Activated naive CD8-positive, alpha-beta T cell treated with anti-CD3 and anti-CD28 coated beads for 36 hours (primary cell): Measurements from ENCODE around the gene ELOVL3. TPM values are rescaled to one million over a fixed set of nuclear protein-coding genes. Genes with fewer than 3 reads are reported as not detected.
A peak's percentile ranks its signal among the peaks of the same experiment; 100 is the strongest.
"Not testable (repeated sequence)": the region's sequence is repeated elsewhere in the genome, so short reads cannot be mapped to it uniquely, and the experiment has no call there.

Source experiments
- DNase-seq: peaks from one replicate; pipeline ENCODE4 v3.0.0; 2021
- H3K27ac Mint-ChIP-seq: one replicate; pipeline ENCODE4 v1.8.0; 2022; ENCODE audit warnings: mild to moderate bottlenecking, moderate library complexity, mixed read lengths
- H3K27me3 Mint-ChIP-seq: one replicate; pipeline ENCODE4 v1.8.0; 2022; ENCODE audit warnings: mild to moderate bottlenecking, mixed read lengths
- H3K36me3 Mint-ChIP-seq: one replicate; pipeline ENCODE4 v1.8.0; 2021; ENCODE audit warnings: mild to moderate bottlenecking, mixed read lengths
- H3K4me1 Mint-ChIP-seq: one replicate; pipeline ENCODE4 v1.8.0; 2021; ENCODE audit warnings: mixed read lengths
- H3K4me3 Mint-ChIP-seq: one replicate; pipeline ENCODE4 v1.8.0; 2022; ENCODE audit warnings: mild to moderate bottlenecking, moderate library complexity, mixed read lengths
- H3K9me3 Mint-ChIP-seq: one replicate; pipeline ENCODE4 v1.8.0; 2022; ENCODE audit warnings: mixed read lengths
- total RNA-seq, 2 experiments: library from RNA; stranded (reverse); gene quantifications; one replicate each; pipeline ENCODE4 v1.2.3, GENCODE V29; 2021

ELOVL3 gene
- total RNA-seq, 2 experiments from 2014 or later, result not detected

DNA sequence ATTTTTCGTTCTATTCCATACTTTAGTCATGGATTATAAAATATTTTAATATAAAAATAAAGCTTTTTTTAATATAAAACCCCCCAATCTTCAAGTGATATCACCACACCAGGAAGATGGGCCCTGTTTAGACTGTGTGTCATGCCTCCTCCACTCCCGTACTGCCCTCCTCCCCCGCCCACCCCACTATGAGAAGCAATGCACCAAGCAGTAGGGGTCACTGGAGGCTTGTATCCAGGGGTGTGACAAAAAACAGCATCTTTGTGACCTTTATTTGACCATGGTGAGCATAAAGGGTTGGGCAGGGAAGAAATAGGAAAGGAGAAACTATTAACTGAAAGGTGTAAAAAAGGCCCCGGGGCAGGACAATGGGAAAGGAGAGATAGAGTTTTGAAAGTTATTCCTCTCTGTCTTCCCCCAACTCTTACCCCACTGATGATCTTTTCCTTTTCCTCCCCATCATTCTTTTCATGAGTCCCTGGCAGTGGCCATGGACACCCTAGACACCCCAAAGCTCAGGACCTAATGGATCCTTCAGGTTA, 11.7 kb downstream of the ELOVL3 start:
- Mint-ChIP-seq H3K36me3 (no peaks in the 10 kb centered on the region), H3K27ac (no peak overlapping the region), H3K9me3 (no peaks in the 10 kb centered on the region), H3K4me3 (no peak overlapping the region), H3K4me1 (peaks cover 8% of the 10 kb centered on the region), H3K27me3 (peaks cover 42% of the 10 kb centered on the region)
- DNase-seq, result no peak

GRCh38 chr10:102240467-102241031, 14.4 kb downstream of the ELOVL3 start:
- Mint-ChIP-seq H3K27me3 (peaks cover 40% of the 10 kb centered on the region), H3K36me3 (no peaks in the 10 kb centered on the region), H3K27ac (no peak overlapping the region), H3K9me3 (no peaks in the 10 kb centered on the region), H3K4me1 (peaks cover 14% of the 10 kb centered on the region), H3K4me3 (peak overlapping the region; percentile 48)
- DNase-seq, result no peak

- H3K4me1 Mint-ChIP-seq, result peaks cover 14% of the 10 kb centered on the region
- no peak overlapping the region for H3K27ac Mint-ChIP-seq
- H3K4me3 Mint-ChIP-seq, result peak overlapping the region; percentile 48
- DNase-seq, result no peak
- H3K9me3 Mint-ChIP-seq, result no peaks in the 10 kb centered on the region
- H3K27me3 Mint-ChIP-seq, result peaks cover 40% of the 10 kb centered on the region
- no peaks in the 10 kb centered on the region for H3K36me3 Mint-ChIP-seq
Measured at GRCh38 chr10:102241032-102241443, 14.9 kb downstream of the ELOVL3 start.

DNA sequence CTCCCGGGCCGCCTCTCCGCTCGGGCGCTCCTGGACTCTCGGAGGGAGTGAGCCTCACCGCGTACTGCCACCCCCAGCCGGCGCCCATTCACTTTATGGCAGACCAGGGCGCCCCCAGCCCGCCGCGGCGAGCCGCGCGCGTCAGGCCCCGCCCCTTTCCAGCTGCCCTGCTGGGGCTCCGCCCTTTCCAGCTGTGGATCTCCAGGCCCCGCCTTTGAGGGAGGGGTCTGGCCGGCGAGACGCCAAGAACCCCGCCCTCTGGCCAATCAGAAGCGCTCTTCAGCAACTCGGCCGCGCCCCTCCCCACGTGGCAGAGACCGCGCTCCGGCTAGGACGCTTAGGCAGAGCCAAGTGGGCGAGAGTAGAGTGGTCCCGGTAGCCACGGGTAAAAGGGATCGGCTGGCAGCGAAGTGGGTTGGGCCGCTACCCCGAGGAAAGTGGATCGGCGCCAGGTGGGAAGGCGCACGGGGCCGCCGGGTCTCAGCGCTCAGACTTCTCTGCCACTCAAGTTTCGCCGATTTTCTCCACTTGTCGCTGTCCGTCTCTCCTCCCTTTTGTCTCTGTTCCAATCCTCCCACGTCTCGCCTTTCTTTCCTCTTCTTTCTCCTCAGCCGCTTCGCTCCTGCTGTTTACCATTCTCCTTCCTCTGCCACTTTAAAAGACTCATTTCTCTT, 15.5 kb downstream of the ELOVL3 start, which contains the start of gene PITX3:
Gene PITX3 (minus strand): TSS at position 69 of the 674 bp plus-strand sequence. CDS start 9,432 bp downstream, outside the sequence.
- Mint-ChIP-seq H3K27me3 (peaks cover 40% of the 10 kb centered on the region), H3K27ac (peak within 1 kb of the TSS; percentile 1), H3K4me3 (peak within 1 kb of the TSS; percentile 79), H3K4me1 (peaks cover 20% of the 10 kb centered on the region), H3K9me3 (no peaks in the 10 kb centered on the region), H3K36me3 (peaks cover 3% of the 10 kb centered on the region)
- peak; percentile 94 for DNase-seq

DNA sequence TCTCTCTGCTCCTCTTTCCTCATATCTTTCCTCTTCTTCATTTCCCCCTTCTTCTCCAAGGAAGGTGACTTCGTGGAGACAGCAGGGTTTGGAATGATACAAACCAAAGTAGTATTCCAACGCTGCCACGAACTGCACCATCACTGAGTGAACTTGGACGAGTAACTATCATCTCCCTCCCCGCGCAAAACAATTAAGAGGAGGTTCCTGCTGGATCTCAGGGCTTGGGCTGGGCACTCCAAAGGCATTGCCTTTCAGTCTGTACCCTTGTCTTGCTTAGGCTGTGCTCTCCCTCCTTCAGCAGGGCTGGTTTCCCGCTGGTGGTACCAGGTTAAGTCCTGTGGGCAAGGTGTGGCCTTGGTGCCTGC, 16.0 kb downstream of the ELOVL3 start:
- H3K4me3 Mint-ChIP-seq, result peak overlapping the region; percentile 79
- H3K9me3 Mint-ChIP-seq, result no peaks in the 10 kb centered on the region
- peaks cover 40% of the 10 kb centered on the region for H3K27me3 Mint-ChIP-seq
- peak overlapping the region; percentile 1 for H3K27ac Mint-ChIP-seq
- H3K36me3 Mint-ChIP-seq, result peaks cover 3% of the 10 kb centered on the region
- peaks cover 25% of the 10 kb centered on the region for H3K4me1 Mint-ChIP-seq
- no peak for DNase-seq

GRCh38 chr10:102243309-102243708, 17.2 kb downstream of the ELOVL3 start:
- peaks cover 40% of the 10 kb centered on the region for H3K27me3 Mint-ChIP-seq
- no peak for DNase-seq
- H3K9me3 Mint-ChIP-seq, result no peaks in the 10 kb centered on the region
- no peak overlapping the region for H3K27ac Mint-ChIP-seq
- peaks cover 36% of the 10 kb centered on the region for H3K4me1 Mint-ChIP-seq
- H3K36me3 Mint-ChIP-seq, result peaks cover 9% of the 10 kb centered on the region
- H3K4me3 Mint-ChIP-seq, result no peak overlapping the region

DNA sequence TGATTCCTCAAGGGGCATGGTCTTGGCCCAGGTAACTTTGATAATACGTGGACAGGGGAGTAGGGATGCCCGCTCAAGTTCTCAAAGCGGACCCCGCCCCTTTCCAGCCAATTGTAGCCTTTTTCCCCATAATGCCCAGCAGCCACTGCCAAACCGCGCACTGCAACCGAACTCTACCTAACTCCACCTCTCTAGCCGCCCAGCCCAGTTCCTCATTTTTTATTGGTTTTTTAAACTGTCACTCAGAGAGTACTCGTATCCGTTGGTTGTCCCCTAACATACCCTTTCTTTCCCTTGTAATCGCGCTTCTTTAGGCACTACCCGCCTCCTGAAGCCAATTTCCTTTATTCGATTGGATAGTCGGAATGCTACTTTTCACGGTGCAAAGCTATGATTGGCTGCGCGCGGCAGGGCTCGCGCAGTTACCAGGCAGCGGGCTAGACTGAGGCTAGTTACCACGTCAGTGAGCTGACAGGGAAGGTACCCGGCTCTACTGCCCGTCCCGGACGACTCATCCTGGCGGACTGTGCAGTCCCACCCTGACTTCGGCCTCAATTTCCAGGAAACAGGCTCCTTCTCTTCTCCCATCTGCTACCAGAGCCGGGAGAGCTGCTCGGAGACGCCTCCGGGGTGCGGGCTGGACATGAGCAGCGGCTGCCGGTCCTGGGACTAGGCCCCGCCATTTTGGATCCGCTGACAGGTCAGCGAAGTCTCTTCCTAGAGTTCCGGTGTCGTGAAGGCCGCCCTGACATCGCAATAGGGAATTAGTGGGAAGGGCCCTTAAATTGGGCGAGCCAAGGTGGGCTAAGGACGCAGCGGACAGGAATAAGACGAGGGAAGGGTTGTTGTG, 19.2 kb downstream of the ELOVL3 start, which contains the start of gene GBF1:
Gene GBF1 (plus strand): TSS at position 451 of the 850 bp plus-strand sequence. CDS start 13,407 bp downstream, outside the sequence.
- H3K27me3 Mint-ChIP-seq, result peaks cover 34% of the 10 kb centered on the region
- H3K9me3 Mint-ChIP-seq, result no peaks in the 10 kb centered on the region
- peaks cover 40% of the 10 kb centered on the region for H3K4me1 Mint-ChIP-seq

GRCh38 chr10:102245932-102246251, 19.8 kb downstream of the ELOVL3 start:
- Mint-ChIP-seq H3K36me3 (peaks cover 12% of the 10 kb centered on the region), H3K27ac (peak overlapping the region; percentile 94), H3K9me3 (no peaks in the 10 kb centered on the region), H3K4me1 (peaks cover 40% of the 10 kb centered on the region), H3K27me3 (peaks cover 28% of the 10 kb centered on the region), H3K4me3 (peak overlapping the region; percentile 99)
- no peak for DNase-seq

More for the DNA sequence above, 19.2 kb downstream of the ELOVL3 start, which contains the start of gene GBF1:
- peak within 1 kb of the TSS; percentile 99 for H3K4me3 Mint-ChIP-seq
- H3K27ac Mint-ChIP-seq, result peak within 1 kb of the TSS; percentile 94
- DNase-seq, result peak; percentile 90
- H3K36me3 Mint-ChIP-seq, result peaks cover 12% of the 10 kb centered on the region

DNA sequence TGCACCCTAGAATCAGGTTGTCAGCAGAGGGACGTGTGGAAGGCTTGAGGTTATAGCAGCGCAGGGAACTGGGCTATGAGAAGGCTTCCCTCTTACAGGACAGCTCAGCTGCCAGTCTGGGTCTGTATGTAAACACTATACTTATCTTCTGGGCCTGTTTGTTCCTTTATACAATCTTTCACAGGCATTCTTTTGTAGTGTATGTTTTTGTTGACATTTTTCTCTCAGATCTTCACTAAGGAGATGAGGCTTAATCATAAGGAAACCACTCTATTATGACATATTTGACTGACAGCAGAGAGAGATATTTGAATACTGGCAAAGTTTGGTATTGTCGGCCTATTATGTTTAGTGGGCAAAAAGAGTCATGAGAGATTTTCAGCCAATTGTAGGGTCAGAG, 20.2 kb downstream of the ELOVL3 start:
- H3K4me3 Mint-ChIP-seq, result peak overlapping the region; percentile 99
- H3K36me3 Mint-ChIP-seq, result peaks cover 12% of the 10 kb centered on the region
- peaks cover 24% of the 10 kb centered on the region for H3K27me3 Mint-ChIP-seq
- peaks cover 38% of the 10 kb centered on the region for H3K4me1 Mint-ChIP-seq
- H3K27ac Mint-ChIP-seq, result peak overlapping the region; percentile 94
- no peaks in the 10 kb centered on the region for H3K9me3 Mint-ChIP-seq
- DNase-seq, result no peak

DNA sequence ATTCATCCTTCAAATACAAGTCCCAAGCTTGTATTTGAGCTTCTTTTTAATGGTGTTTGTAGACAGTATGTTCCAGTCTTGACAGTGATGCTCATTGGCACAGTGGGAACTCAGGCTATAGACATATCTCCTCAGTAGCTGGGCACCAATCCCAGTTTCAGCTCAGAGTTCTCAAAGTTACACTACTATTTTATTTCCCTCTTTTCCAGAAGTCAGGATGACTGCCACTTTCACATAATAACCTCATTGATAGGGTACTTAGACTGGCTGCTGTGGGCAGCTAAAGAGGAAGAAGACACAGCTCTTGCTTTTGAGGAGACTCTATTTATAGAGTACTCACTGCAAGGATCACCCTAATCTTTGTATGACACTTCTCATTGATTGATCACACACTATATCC, 21.6 kb downstream of the ELOVL3 start:
- Mint-ChIP-seq H3K27me3 (peaks cover 10% of the 10 kb centered on the region), H3K4me3 (peak overlapping the region; percentile 99), H3K9me3 (no peaks in the 10 kb centered on the region), H3K27ac (no peak overlapping the region), H3K36me3 (peaks cover 12% of the 10 kb centered on the region), H3K4me1 (peaks cover 35% of the 10 kb centered on the region)
- DNase-seq, result no peak

GRCh38 chr10:102252508-102252907, 26.4 kb downstream of the ELOVL3 start:
- not testable (repeated sequence) for H3K9me3 Mint-ChIP-seq, H3K4me3 Mint-ChIP-seq, H3K27me3 Mint-ChIP-seq, DNase-seq, H3K27ac Mint-ChIP-seq
- Mint-ChIP-seq H3K4me1 (peaks cover 29% of the 10 kb centered on the region), H3K36me3 (peaks cover 18% of the 10 kb centered on the region)

GRCh38 chr10:102254426-102254825, 28.3 kb downstream of the ELOVL3 start:
- H3K27ac Mint-ChIP-seq, result no peak overlapping the region
- H3K4me1 Mint-ChIP-seq, result peaks cover 21% of the 10 kb centered on the region
- no peaks in the 10 kb centered on the region for H3K9me3 Mint-ChIP-seq
- DNase-seq, result no peak
- H3K4me3 Mint-ChIP-seq, result no peak overlapping the region
- H3K36me3 Mint-ChIP-seq, result peaks cover 13% of the 10 kb centered on the region
- H3K27me3 Mint-ChIP-seq, result no peaks in the 10 kb centered on the region

DNA sequence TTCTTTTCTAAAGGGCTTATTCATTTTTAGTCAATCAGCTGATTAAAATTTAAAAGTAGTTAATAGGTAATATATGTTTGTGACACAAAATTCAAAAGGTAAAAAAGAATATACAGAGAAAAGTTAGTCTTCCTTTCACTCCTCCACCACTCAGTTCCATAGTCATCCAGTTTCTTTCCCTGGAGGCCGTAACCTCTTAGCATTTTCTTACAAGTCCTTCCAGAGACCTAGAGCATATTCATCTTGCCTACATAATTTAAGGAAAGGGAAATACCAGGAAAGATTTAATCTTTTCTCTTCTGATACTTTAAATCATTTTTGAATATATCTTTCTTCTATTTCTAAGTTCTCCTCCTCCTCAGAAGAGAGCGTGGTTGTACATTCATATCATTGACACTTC, 29.3 kb downstream of the ELOVL3 start:
- H3K9me3 Mint-ChIP-seq, result no peaks in the 10 kb centered on the region
- H3K4me3 Mint-ChIP-seq, result no peak overlapping the region
- peaks cover 23% of the 10 kb centered on the region for H3K4me1 Mint-ChIP-seq
- H3K36me3 Mint-ChIP-seq, result peaks cover 17% of the 10 kb centered on the region
- H3K27ac Mint-ChIP-seq, result no peak overlapping the region
- no peaks in the 10 kb centered on the region for H3K27me3 Mint-ChIP-seq
- DNase-seq, result no peak

DNA sequence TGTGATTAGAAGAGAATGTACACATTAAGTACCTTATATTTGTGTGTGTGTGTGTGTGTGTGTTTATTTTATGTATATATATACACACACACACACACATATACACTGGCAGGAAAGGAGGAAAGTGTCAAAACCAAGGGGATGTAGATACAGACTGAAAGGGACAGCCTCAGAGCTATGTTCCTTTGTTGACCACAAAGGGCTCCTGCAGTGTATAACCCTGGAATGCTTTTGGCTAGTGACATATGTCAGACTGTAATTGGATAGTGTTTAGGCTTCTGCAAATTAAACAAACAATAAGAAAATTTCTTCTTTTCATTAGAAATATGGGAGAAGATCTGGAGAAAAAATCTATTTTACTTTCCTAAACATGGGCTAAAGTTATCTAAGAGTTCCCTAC, 35.1 kb downstream of the ELOVL3 start:
- no peak for DNase-seq
- Mint-ChIP-seq H3K4me1 (peaks cover 26% of the 10 kb centered on the region), H3K27ac (no peak overlapping the region), H3K36me3 (peaks cover 20% of the 10 kb centered on the region), H3K27me3 (no peaks in the 10 kb centered on the region), H3K9me3 (no peaks in the 10 kb centered on the region), H3K4me3 (no peak overlapping the region)

- Mint-ChIP-seq H3K36me3 (peaks cover 20% of the 10 kb centered on the region), H3K27me3 (no peaks in the 10 kb centered on the region), H3K4me1 (peaks cover 27% of the 10 kb centered on the region), H3K9me3 (no peaks in the 10 kb centered on the region), H3K27ac (no peak overlapping the region), H3K4me3 (no peak overlapping the region)
- no peak for DNase-seq
Measured at GRCh38 chr10:102261842-102262241, 35.7 kb downstream of the ELOVL3 start.
